ENCODE results near the gene SH2D1A.
"Not testable (repeated sequence)": the region's sequence is repeated elsewhere in the genome, so short reads cannot be mapped to it uniquely, and the experiment has no call there.

SH2D1A gene

DNA sequence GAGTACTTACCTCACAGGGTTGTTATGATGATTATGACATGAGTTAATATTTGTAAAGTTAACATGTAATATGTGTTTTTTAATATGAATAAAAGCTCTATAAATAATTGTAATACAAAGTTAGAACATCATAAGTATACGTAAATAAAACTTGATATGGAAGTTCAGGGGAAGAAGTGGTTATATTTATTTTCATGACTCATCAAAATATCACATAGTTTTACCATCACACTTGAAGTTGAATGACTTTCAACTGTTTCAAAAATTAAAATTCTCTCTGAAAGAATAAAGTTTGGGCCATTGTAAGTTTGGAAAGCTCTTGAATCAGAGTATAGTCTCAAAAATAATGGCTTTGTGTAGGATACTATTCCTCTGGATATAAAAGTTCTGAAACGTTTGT, 8.3 kb downstream of the SH2D1A start:
- no peak for DNase-seq (ENCODE audit: low spot score)

DNA sequence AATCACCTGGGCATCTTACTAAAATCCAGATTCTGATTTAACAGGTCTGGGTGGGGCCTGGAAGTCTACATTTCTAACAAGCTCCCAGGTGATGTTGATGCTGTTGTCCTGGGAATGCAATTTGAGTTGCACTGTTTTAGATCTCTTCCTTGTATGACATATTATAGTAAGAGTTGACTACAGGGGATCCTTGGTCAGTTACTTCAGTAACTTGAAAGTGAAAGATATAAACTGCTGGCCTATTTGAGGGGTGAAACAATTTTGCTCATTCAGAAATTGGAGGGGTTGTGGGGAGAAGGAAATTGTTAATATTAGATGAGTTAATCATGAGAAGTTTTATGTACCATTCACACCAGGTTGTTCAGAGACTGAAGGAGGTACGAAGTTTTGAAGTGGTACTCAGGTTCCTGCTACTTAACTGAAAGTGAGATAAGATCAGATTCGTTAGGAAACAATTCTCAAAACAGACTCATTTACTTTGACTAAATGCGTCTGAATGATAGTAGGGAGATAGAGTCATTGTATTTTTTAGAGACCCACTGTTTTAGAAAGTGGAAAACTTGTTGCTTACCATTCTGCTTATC, 12.5 kb downstream of the SH2D1A start:
- DNase-seq (ENCODE audit: low spot score): no peak

DNA sequence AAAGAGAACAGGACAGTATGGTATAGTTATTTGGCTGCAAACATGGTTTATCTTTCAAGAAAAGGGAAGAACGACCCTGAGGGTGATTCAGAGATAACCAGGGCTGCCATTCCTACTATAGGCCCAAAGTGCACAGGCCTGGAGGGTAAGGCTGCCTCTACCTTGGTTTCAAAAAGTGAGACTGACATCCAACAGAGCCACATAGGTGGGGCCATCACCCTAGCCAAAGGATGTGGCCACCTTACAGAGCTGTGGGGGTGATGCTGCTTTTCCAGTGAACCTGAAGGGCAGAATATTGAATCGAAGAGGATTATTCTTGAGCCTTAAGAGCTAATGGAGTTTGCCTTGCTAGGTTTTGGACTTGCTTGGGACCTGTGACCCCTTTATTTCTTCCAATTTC, 15.7 kb downstream of the SH2D1A start:
- DNase-seq (ENCODE audit: low spot score): no peak

DNA sequence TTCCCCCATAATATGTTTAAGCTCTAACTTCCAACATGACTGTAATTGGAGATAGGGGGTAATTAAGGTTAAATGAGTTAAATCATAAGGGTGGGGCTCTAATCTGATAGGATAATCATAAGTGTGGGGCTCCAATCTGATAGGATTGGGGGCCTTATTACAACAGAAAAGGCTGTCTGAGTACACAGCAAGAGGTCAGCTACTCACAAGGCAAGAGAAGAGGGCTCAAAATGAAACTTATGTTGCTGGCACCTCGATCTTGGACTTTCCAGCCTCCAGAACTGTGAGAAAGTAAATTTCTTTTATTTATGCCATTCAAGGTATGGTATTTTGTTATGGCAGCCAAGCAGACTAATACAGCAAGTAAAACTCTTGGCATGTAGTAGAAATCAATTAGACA, 16.4 kb downstream of the SH2D1A start:
- no peak for DNase-seq (ENCODE audit: low spot score)

DNA sequence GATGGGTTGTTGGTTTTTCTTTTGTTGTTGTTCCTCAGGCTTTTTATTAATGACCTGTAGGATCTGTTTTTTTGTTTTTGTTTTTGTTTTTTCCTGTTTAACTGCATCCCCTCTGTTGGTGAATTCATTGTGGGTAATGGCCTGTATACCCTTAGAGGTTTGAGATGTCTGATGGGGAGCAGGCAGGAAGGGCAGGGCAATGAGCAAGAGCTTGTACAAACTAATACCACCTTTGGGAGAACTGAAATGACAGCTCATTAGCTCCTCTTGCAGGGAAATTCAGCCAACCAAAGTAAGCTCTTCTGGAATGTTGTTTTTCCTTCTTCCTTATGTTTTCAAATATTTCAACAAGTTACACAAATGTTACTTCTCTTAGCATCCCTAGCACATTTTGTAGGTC, 23.4 kb downstream of the SH2D1A start:
- DNase-seq (ENCODE audit: low spot score): no peak

DNA sequence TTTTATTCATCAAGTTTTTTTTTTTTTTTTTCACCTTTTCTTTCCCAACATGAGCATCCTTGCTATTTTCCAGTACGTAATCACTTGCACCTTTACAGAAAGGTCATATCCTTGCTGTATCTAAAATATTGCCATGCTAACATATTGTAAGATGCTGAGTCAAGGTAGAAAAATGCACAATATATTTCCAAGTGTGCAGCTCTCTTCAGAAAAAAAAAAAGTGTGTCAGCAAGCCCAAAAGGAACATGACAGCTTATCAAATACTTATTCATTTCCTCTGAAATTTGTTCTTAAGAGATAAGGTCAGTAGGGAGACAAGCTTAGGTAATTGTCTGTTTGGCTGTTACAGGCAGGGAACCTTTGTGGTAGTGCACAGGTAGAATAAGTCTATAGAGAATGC, 27.0 kb downstream of the SH2D1A start:
- DNase-seq (ENCODE audit: low spot score): no peak

DNA sequence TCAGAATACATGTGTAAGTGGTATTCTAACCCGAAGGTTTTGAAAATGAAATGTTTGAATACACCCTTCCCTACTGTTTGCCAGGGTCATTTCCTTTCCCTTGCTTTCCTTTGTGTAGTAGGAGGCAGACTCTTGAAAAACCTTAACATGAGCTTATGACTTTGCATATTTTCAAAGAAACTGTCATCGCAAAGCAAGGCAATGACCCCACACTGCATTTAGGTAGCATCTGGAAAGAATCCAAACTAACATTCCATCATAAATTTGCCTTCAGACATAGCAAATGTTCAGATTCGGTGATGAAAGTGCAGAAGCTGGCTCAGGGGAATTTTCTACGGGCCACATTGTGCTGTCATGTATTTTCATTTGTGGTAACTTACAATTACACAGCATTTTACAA, 32.3 kb downstream of the SH2D1A start:
- DNase-seq (ENCODE audit: low spot score): no peak

DNA sequence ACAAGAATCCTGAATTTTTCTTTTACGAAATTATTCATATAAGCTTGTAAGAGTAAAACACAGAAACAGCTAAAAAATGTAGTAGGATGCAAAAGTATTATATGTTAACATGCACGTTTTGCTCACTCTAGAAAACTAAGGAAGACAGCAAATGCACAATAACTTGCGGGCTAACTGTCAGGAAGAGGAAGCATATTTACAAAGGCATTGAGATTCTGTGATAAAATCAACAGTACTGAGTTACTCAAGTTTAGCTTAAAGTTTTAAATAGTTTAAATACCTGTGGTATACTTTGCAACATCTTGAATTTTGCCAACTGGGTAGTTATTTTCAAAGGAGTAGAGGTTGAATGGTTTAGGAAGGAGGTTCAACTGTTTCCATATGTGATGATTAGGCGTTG, 37.0 kb downstream of the SH2D1A start:
- no peak for DNase-seq (ENCODE audit: low spot score)

DNA sequence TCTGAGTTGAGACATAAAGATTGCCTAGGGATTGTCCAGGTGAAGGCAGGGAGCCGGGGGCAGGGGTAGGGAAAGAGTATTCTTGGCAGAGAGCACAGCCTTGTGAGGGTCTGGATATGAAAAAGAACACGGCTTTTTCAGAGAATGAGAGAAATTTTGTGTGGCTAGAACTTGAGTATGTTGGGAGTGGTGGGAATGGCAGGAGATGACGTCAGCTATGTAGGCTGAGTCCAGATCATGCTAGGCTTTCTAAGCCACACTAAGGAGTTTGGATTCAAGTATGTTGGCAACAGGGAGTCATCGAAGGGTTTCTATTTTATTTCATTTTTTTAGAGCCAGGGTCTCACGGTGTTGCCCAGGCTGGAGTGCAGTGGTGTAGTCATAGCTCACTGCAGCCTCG, 40.0 kb downstream of the SH2D1A start:
- DNase-seq (ENCODE audit: low spot score): no peak

DNA sequence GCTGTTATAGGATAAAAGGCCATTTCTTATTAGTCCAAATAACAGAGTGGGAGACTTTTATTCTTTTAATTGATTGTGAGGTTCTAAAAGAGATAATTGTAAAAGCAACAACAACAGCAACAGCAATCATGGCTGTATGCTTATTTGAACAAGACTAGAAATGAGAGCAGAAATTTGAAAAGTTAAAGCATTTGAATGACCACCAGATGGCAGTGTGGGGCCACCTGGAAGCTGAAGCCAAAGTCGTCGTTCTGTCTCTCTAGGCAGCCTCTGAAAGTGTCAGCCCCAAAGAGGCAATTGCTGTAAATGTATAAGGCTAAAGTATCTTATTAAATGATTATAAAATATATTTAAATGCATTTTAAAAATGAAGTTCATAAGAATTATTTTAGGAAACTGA, 42.2 kb downstream of the SH2D1A start:
- no peak for DNase-seq (ENCODE audit: low spot score)

DNA sequence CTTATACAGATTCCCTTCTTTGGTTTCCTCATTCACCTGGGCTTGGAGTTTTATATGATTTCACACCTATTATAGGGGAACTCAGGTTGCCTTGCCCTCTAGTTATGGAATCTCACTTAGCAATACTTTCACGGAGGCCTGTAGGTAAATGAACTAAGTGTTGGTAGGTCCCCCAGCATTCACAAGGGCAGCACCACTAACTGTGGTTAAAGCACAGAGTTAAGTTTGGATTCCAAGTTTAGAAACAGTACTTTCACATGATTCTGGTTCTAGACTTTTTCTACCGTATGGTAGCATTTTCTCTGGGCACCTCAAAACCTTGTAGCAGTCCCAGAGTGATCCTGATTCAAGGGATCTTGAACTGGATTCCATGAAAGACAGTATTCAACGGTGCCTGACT, 46.4 kb downstream of the SH2D1A start:
- no peak for DNase-seq (ENCODE audit: low spot score)

DNA sequence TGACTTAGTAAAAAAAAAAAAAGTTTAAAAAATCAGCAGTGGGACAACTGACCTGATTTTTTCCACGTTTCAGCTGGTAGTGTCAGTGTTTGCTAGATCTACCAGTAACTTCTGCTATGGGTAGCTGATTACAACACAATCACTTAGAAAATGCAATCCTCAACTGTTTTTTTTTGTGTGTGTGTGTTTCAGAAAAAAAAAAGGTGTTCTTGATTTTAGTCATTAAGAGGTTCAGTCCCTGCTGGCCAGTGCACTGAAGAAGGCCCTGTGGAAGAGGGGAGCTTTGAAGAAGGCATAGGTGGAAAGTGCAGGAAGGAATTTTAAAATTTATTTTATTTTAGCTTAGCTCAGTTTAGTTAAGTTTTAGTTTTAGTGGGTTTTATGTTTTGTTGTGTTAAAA, 46.9 kb downstream of the SH2D1A start:
- DNase-seq (ENCODE audit: low spot score): no peak

DNA sequence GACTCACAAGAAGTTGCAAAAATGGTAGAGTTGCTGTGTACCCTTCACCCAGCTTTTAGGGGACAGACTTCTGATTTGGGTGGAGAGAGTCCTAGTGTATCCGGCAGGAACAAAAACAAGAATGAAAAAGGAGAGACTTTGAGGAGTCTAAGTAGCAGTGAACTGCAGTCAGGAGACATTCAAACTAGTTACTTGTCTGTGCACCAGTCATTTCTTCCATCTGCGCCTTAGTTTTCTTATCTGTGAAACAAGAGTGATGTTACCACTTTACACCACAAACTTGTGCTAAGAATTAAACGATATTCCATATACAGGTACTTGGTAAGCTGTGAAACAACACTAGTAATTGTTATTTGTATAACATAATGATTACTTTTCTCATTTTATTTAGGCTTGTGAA, 47.3 kb downstream of the SH2D1A start:
- no peak for DNase-seq (ENCODE audit: low spot score)

DNA sequence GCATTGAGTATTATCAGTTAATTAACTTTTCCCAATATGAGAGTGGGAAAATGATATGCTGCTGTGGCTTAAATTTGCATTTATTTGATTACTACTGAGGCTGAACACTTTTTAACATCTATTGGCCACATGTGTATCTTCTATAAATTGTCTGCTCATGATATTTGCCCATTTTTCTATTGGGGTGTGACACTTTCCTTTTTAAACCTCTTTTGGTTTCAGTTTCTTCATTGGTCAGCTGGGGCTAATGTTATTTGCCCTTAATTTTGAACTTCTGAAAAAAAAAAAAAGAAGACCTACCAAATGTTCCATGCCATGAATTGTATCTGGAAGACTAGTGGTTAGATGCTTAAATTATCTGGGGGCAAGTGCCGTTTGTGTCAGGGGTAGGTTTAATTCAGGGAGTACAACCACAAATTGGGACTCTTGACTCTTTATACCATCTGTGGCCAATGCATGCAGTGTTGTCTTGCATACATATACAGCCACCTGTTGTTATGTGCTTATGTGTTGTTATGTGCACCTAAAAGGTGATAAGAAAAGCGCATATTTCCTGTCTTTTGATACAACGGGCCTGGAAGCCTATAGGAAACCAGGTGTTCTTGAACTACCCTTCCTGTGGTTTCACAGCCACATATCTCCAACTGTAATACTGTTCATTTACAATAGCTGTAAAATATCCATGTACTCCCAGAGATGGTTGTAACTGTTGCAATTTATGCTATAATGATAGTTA, 49.0 kb downstream of the SH2D1A start:
- no peak for DNase-seq (ENCODE audit: low spot score)

DNA sequence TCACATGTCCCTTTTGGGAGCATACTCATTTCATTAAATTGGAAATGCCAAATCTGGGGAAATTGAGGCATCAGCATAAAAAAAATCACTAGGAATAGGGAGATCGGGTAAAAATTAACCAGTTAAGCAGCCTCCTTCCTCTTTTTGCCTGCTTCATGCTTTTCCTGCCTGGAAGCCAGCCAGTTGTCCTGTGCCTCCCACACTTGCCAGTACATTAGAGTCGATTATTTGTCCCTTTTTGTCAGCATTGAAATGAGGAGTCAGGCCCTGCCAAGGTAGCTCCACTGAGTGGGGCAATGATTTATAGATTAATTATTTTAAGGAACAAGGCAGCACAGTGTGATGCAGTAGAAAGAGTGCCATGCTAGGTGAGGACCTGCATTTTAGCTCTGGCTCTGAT, 55.3 kb downstream of the SH2D1A start:
- DNase-seq (ENCODE audit: low spot score): no peak

DNA sequence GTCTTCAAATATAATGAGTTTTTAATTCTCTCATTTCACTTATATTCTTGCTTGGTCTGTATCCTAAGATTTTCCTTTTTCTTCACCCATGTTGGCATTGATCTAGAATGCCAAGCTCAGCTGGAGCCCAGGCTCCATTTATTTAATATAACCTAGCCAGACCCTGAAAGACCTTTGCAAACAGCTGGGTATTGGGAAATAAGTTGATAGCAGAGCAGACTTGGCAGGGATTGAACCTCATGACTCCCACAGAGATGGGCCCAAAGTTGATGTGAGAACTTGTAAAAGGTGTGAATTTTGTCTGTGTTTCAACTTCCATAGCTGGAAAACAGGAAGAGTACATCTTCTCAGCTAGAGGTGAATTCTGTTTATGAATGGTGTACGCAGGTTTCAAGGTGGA, 59.5 kb downstream of the SH2D1A start:
- DNase-seq (ENCODE audit: low spot score): no peak

DNA sequence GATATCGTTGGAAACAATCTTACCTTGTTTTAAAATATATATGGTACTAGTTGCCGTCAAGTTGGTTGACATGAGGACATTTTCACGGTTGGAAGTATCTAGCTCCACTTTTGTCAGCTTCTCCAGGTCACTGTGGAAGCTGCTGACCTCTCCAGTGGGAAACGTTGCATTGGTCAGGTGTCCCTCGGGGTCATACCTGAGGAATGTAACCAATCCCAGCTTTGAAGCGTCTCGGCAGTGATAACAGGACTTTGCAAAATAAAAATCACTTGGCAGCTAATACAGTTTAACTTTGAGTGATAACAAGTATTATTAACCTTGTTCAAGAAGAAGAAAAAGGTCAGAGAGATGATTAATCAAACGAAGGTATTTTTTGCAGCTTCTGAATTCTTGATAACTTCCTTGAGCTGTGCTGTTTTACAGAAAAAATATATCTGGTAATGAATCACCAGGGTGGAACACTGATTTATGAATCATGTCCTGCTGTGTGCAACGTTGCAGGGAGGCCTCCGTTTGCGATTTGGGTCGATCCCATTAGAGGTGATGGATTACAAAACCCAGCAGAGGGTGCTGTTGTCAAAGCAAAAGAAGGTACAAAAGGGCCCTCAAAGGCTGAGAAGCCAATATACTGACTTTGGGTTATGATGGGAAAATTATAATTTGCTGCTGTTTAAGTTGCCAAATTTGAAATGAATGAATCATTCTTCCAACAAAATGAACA, 60.1 kb downstream of the SH2D1A start:
- peak; percentile 20 for DNase-seq (ENCODE audit: low spot score)

DNA sequence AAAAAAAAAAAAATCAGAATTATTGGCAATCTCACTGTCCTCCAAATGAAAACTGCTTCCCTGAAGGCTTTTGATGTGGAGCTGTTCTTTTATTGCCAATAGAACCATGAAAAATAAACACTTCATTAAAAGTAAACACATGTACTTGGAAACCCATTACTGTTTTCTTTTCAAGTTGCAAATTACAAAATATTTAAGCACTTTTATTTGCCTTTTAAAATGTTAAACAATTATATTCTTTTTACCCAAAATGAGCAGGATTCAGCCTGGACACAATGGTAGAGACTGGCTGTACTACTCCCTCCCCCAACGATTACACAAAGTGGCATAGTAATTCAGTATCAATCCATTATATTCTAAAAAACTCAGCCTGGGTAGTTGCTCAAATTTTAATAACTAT, 60.9 kb downstream of the SH2D1A start:
- DNase-seq (ENCODE audit: low spot score): no peak

DNA sequence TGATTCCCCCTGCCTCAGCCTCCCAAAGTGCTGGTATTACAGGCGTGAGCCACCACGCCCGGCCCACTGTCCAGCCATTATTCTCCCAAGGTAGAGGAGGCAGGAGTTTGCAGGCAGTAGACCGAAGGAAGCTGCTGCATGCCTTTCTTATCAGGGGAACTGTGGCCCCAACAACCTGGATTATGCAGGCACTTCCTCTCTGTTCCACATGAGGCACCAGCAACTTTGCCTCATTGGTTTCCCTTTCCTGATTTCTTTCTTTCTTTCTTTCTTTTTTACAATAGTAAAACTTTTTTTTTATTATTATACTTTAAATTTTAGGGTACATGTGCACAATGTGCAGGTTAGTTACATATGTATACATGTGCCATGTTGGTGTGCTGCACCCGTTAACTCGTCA, 62.0 kb downstream of the SH2D1A start:
- not testable (repeated sequence) for DNase-seq (ENCODE audit: low spot score)

DNA sequence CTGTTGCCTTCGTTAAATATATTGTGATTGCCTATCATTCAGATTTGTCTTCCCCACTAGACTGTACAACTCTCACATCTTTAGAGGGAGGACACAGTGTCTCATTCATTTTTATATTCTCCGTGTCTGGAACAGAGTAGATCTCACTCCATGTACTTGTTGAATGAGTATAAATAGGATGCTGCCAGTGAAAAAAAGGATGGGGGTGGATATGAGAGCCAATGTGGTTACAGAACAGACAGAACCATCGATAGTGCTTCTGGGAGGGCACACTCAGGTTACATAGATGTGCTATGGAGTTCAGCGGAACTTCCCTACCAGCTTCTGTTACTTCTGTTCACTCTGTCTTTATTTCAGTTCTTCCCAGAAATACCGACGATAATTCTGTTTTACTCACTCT, 66.9 kb downstream of the SH2D1A start:
- DNase-seq (ENCODE audit: low spot score): no peak

DNA sequence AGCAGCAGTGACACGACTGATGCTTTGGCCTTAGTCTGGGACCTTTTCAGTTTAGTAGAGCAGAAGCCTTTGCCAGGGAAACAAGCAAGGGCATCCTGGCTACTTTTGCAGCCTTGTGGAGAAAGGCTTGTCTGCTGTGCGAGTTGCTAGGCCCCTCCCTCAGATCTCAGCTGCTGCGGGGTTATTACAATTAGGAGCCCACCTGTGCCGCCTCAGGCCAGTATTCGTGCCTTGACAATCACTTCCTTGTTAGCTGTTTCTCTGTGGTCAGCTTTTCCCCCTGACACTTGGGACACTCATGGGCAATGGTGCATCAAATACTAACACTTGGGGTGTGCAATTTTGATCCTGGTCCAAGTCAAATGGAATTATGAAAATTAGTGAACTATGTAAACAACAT, 67.9 kb downstream of the SH2D1A start:
- no peak for DNase-seq (ENCODE audit: low spot score)

DNA sequence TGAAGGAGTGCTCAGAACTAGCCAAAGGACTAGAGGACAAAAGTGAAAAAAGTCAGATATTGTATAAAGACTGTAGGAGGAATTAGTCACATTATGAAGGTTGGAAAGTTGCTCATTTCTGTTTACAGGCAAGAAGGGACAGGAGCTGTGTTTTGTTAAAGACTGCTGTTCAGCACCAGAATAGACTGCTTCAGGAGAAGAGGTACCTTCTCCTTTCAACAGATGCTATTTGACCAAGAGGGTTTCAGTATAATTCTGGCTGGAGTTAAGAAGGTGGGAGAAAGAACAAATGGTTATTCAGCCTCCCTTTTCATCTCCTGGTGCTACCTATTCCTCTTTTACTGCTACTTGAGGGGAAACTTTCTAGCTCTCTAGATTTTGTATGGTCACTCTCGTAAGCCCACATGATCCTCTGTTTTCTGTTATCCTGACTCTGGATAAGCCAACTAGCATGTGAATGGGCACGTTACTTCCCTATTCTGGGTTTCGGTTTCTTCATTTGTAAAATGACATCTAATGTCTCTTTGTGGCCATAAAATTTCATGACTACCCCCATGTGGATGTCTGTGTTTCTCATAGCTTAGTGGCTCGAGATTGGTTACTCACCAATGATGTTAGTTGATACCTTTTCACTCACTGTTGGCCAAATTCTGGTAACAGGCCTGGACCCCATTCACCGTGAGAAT, 68.9 kb downstream of the SH2D1A start:
- no peak for DNase-seq (ENCODE audit: low spot score)

Measured in HuH-7.5 (cell line).